Activated gamma-delta T cell treated with Interleukin-2 at 50 U/mL for 16 hours (primary cell): Measurements from ENCODE around the gene TKFC.

ENCODE experiments used
- DNase-seq: peaks from one replicate; pipeline ENCODE4 v3.0.0-alpha.2; 2020

TKFC gene, protein sequence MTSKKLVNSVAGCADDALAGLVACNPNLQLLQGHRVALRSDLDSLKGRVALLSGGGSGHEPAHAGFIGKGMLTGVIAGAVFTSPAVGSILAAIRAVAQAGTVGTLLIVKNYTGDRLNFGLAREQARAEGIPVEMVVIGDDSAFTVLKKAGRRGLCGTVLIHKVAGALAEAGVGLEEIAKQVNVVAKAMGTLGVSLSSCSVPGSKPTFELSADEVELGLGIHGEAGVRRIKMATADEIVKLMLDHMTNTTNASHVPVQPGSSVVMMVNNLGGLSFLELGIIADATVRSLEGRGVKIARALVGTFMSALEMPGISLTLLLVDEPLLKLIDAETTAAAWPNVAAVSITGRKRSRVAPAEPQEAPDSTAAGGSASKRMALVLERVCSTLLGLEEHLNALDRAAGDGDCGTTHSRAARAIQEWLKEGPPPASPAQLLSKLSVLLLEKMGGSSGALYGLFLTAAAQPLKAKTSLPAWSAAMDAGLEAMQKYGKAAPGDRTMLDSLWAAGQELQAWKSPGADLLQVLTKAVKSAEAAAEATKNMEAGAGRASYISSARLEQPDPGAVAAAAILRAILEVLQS

DNA sequence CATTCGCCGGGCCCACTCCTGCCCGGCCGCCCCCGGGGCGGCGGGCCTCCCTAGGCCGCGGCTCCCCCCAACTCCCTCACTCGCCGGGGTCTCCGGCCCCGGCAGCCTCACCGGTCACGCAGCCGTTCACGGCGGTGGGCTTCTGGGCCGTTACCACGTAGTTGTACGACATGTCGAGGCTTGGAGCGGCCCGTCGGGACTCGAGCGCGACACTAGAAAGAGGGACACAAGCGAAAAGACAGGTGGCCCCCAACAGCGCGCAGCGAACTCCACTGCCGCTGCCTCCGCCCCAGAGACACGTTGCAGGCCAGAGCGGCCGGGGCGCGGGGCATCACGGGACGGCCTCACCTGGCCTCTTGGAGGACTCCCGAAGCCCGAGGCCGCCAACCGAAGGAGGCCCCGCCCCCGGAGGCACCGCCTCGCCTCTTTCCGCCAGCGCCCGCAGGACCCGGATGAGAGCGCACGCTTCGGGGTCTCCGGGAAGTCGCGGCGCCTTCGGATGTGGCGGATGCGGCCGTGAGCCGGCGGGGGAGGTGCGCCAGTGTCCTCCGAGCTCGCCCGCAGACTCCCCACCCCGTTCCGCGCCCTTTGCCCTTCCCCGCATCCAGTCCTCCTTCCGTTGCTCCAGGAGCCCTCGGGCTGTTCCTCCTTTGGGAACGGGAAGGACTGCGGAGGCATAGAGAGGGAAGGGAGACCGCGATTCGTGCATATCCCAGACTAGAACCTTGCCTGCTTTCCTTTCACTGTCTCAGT lies at the start of gene TKFC, which contains the start of gene DDB1:
Gene TKFC (plus strand): TSS at position 432 of the 753 bp plus-strand sequence. CDS start 1,501 bp downstream, outside the sequence.
Gene DDB1 (minus strand): TSS at position 309 of the 753 bp plus-strand sequence. CDS start 137 bp downstream, at position 172.
- peak; percentile 97 for DNase-seq

DNA sequence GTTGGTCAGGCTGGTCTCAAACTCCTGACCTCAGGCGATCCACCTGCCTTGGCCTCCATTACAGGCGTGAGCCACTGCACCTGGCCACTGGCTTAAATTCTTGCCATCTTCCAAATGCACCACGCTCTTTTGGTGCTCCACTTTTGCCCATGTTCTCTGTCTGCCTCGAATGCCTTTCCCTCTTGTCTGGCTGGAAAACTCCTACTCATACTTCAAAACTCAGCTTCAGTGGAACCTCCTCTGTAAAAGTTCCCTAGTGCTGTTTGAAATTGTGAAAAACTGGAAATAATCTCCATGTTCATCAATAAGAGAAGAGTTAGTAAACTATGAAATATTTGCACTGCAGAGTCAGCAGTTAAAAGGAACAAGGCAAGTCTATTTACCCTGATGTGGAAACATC lies 49.4 kb upstream of the TKFC start:
- no peak for DNase-seq

DNA sequence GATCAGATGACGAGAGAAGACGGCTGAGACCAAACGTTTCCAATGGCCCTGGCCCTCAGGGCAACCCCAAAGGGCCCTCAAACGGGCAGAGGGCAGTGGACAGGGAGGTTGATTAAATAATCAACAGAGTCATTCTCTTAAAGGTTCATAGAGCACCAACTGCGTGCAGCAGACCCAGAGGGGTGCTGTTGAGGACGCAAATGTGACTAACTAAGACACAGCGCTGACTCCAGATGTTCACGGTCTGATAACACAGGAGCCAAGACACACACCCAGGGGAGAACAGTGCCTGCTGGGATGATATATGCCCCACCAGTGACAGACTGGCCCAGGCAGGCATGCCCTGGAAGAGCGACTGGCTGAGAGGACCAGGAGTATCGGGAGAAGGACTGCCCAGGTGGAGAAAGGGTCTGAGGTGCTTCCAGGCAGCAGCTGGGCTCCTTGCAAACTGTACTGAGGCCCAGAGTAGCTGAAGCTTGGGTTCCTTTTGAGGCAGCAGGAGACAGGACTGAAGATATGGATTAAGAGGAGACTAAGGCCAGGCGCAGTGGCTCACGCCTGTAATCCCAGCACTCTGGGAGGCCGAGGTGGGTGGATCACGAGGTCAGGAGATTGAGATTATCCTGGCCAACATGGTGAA lies 45.6 kb upstream of the TKFC start:
- DNase-seq, result no peak

DNA sequence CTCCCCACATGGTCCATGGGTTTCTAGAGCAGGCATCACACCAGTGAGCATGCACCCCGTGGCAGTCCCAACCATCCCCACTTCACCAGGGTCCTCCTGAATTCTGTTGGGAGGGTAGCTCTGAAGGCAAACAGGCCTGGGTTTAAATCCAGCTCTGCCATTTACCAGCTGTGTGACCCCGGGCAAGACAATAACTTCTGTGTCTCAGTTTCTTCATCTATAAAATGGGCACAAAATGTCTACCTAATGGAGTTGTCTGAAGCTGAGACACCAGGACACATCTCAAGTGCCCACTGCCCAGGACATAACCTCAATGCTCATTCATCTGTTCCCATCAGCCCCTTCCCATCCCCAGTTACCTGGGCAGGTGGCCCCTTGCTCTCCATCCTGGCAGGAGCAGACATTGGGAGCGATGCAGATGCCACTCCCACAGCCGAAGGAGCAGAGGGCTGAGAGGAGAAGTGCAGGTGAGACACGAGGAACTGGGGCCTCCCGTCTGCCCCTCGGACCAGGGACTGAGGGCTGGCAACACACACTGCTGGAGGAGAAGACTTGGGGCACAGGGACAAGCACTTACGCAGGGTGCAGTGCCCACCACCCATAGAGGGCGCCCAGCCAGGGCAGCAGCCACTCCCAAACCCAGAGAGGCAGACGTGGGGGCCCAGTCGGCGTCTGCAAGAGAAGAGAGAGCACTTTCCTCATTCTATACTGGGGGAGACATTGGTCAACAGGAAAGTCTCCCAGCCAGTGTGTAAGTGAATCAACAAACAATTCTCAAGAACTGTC lies 41.9 kb upstream of the TKFC start:
- no peak for DNase-seq

DNA sequence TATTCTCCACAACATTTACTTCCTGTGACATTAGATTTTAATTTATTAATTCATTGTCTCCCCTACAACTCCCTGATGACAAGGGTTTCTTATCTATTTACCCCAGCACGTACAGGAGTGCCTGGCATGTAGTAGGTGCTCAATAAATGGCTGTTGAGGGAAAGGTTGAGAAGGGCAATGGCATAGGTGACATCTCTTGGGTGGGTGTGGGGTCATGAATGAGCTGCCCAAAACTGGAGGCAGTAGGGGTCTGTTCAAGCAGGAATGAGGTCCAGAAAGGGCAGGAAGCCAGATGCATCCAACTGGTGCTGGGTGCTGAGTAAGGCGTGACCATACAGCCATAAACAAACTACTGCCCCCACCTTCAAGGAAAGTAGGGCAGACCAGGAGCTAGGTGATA lies 40.7 kb upstream of the TKFC start:
- DNase-seq, result no peak

DNA sequence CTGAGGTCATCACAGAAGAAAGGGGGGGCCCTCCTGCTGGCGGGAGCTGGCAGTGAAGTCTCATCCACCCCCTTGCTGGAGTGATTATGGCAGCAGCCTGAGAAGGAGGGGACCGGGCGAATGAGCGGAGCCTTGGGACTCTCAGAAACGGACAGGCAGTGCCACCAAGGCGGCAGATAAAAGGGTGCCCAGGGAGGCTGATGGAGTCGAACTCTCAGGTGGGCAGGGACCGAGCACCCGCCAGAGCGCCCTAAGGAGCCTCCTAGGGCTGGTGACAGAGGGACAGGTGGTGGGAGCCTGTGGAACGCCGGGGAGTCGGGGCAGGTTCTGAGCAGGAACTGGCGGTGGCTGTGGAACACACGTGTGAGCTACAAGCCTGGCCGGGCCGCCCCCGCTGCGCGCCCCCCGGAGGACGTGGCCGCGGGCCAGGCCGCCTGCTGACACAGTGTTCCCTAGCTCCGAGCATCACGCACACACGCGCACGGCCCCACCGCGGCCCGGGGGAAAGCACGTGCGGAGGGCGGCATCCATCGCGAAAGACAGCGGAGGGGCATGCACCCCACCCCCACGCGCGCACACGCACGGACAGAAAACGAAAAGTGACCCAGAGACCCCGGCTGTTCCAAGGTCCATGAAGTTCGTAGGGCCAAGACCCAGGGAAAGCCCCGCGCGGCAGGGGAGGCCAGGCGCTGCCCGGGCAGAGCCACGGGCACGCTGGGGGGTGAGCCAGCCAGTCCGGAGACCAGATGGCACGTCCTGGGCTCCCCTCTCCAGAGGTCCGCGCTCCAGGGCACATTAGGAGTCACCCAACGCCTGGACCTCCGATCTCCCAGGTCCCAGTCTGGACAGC lies 38.9 kb upstream of the TKFC start:
- no peak for DNase-seq

DNA sequence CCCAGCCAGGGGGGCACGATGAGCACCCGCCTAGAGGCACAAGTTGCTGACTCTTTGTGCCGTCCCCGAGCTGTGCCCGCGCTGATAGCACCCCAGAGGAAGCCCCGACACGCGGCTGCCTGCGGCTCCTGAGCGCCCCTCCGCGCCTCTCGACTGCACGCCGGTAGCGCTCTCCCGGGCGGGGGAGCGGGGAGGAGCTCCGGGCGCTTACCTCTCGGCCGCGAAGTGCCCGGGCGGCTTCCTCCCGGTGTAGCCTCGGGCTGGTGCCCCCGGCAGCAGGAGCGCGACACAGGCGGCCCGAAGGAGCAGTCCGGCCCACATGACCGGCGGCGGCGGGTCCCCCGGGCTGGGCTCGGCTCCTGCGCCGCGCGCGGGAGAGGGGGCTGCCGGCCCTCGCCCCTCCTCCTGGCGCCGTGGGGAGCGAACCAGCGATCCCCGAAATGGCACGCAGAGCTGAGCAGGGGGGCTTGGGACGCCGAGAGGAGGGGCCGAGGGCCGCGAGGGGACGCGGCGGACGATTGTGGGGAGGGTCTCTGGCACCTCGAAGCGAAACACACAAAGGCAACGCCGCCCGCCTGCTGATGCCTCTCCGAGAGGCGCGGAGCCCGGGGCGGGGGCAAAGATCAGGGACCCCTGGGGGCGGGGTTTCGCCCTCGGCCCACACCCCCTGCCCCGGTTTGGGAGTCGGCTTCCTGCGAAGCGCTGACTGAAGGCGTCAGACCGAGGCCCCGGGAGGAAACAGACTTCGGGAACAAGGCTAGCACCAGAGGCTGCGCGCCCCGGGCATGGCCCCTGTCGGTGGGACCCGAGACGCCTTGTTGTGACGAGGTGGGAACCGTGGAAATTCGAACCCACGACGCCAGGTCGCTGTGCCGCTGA lies 38.1 kb upstream of the TKFC start, which contains the start of gene VWCE:
Gene VWCE (minus strand): TSS at position 600 of the 879 bp plus-strand sequence. CDS start 279 bp downstream, at position 321.
- DNase-seq, result peak; percentile 54

DNA sequence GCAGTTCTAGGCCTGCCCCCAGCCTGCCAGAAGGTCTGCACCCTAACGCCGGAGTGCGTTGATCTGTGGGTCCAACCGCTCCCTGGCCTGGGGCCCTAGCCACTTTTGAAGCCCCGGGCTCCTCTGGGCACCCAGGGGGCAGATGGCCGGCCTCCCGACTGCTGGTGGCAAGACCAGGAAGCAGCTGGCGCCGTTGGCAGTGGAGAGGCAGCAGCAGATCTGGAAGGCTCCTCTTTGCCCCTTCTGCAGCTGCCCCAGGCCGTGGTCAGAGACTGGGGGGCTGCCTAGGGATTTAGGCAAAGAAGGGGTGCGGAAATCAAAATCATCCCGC lies 37.5 kb upstream of the TKFC start:
- no peak for DNase-seq

DNA sequence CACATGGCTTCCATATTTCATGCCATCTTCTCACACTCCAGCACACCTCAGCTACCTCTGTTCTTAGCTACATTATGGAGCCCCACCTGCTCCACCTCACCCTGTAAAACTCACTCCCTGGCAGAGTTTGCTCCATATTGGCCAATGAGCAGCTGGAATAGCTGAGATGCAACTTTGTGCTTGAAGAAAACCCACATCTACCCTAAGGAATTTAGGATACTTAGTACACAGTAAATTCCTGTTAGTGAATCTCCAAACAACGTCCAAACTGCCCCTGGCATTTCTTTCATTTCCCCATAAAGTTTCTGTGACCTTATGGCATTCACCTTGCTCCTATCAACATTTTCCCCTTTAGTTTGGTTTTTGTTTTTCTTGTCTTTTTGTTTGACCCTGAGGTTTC lies 35.7 kb upstream of the TKFC start:
- DNase-seq, result no peak

DNA sequence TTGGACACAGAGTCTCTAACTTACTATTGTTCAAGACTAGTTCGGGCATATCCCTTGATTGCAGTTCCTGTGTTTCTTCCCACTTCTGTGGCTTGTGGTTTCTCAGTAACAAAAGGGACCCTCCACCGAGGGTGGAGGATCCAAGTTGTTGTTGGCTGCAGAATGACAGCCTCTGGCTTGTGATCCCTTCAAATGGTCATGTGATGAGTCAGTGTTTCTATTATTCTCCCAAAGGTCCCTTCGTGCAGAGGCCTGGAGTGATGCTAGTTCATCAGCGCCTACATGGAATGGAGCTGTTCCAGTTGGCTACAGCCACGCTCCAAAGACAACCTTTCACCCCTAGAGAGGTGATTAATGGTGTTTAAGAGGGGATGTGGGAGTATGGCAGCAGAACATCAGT lies 35.3 kb upstream of the TKFC start:
- no peak for DNase-seq

DNA sequence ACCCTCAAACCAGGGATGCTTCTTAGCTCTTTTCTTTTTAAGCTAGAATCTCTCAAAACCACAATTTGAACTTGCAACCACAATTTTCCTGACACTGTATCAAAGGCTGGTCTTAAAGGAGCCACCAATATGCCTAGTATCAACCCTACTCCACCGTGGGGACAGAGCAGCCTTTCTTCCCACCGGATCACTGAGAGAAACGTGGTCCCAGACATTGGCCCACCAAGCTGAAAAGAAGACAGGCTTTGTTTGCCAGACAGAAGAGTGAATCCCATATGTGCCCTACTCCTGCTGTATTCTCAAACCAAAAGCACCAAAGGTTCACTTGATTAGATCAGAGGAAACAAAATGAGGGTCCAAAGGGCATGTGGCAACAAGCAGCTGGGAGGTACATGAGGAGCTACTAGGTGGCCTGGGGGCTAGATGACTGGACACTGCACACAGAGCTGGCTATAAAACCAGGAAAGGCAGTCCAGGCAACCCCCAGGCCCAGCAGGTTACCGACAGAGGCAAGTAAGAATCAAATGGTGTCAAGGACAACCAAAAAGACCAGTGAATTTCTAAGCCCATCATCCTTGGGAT lies 34.3 kb upstream of the TKFC start:
- DNase-seq, result no peak

DNA sequence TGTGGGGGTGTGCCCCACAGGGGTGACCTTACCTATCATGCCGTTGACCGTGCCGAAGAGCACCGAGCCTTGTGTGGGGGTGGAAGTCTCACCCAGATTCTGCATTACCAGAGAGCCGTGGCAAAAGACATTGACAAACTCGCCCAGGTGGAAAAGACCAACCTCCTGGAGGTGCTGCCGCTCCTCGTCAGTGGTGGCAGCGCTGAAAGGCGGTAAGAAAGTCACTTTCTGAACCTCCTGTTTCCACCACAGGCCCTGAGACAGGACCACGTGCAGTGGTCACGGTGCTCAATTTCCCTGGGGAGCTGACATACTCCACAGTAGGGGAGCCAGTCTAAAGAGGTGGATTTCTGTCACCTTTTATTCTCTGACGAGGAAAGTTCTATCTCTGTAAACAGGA lies 30.5 kb upstream of the TKFC start:
- no peak for DNase-seq

DNA sequence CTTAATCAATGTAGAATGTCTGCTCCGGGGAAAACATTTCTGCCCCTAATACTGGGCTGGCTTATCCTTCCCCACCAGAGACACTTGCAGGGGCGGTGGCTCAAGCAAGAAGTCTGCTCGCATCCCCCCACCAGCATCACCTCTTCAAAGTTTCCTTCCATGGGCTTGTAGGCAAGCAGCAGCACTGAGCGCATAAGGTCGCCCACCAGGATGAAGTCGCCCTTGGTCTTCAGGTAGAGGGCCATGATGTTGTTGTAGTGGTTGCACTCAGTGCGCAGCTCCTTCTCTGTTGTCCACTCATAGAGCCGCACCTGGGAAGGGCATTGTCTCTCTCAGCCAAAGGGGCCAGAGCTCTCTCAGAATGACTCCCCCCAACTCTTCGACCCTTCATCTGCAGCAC lies 29.3 kb upstream of the TKFC start:
- DNase-seq, result no peak

DNA sequence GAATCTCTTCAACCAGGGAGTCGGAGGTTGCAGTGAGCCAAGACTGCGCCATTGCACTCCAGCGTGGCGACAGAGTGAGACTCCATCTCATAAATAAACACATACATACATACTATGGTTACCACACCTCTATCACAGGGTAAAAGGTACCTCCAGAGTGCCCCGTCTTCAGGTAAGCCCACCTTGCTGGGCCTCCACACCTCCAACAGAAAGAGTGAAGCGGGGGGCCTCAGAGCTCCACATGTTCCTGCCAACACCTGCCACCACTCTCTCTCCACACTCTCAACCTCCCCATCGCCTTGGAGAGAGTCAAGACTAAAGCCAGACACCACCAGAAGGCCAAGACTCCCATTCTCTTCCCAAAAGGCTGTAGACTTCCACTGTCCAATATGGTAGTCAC lies 27.6 kb upstream of the TKFC start:
- DNase-seq, result no peak

DNA sequence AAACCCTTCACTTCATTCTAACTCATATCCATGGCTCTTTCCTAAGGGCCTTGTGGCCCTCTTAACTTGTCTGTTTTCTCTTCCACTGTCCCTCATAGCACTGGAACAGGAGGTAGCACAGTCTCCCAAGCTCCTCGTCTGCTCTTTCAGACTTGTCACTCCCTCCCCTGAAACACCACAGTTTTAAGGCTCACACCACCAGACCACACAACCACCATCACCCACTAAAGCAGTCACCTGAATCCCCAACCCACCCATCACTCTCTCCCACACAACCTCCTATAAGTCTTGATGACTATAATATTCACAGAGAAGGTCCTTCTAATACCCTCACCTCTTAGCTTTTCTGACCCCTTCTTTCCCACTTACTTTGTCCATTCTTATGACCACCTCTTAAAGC lies 26.8 kb upstream of the TKFC start:
- no peak for DNase-seq

DNA sequence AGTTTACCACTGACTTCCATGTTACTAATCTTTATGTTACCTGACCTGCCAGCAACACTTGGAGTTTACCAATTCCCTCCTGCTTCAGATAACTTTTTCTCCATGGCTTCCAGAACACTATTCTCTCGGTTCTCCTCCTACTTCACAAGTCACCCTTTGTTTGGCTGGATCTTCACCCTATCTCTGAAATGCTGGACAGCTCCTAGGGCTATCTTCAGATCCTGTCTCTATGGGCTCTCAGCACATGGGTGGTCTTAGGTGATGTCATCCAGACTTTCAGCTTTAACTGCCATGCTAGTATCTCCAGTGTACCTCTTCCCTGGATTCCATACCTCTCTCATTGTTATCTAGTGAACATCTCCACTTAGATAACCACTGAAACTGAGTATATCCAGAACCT lies 25.7 kb upstream of the TKFC start:
- no peak for DNase-seq

DNA sequence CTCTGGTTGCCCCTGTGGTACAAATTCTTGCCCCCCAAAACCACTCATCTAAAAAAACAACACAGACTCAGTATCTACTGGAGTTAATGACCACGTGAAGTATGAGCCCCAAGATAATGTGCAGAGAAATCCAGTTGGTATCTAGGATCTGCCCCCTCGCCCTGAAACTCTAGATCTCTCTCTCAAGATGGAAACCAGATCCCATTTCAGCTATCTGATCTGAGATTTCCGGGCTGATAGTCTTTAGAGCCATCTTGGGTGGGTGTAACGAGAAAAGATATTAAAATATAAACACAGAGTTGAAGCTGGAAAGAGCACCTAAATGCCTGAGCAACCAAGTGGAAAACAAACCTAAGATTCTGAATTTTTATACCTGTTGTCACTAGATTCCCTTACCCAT lies 23.9 kb upstream of the TKFC start:
- DNase-seq, result no peak

DNA sequence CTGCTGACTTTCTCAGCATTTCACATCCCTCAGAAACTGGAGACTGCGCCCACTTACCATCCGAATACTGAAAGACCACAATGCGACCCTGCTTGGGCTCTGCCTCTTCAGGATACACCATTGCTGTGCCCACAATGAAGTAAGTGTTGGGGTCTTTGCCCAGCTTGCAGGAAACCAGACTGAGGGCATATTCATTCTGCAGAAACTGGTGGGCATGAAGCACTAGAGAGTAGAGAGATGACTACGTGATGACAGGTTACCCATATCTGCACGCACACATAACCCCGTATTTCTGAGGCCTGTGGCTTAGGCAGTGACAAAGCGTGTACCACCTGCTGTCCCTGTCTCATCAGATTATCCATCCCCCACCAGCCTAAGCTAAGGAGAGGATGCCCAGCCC lies 23.3 kb upstream of the TKFC start:
- DNase-seq, result no peak

DNA sequence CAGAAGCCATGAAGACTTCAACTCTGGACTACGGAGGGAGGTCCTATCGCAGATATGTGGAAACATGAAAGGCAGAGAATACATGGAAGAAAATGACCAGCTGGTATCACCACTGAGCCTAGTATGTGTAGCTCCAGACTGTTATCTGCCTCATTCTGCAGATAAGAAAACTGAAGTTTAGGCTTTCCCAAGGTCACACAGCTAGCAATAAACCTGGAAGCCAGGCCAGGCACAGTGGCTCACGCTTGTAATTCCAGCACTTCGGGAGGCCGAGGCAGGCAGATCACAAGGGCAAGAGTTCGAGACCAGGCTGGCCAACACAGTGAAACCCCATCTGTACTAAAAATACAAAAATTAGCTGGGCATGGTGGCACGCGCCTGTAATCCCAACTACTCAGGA lies 22.3 kb upstream of the TKFC start:
- no peak for DNase-seq

DNA sequence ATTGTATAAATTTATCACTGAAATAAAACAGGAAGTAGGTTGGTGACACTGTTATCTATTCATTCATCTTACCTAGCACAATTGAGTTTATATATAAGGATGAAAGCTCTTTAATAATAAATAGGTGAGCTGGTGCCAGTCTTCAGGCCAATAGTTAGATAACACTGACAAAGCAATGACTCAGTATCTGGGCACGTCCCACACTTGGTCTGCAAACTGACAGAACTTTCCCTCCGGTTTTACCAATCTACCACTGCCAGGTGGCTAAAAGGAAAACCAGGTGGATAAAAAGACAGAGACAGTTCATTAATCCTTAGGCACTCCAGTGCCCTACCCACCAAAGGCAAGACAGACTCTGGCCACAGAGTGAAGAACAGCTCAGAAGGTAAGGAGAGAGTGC lies 17.8 kb upstream of the TKFC start:
- DNase-seq, result no peak
